AG04450 (cell line): ENCODE measurements around the gene HMG20A. TPM values are rescaled to one million over a fixed set of nuclear protein-coding genes. Genes with fewer than 3 reads are reported as not detected.
"Not testable (repeated sequence)": the region's sequence is repeated elsewhere in the genome, so short reads cannot be mapped to it uniquely, and the experiment has no call there.

ENCODE experiments used
- CTCF ChIA-PET: fragments of 300-600, 350-600 bp; formaldehyde crosslinking; extraction: SDS; loops from one replicate; lab custom pipeline; 2022; ENCODE audit warnings: antibody characterized with exemption, inconsistent platforms; lab: Charles Lee
- POLR2A ChIA-PET: fragments of 350-600 bp; formaldehyde crosslinking; extraction: SDS; loops from one replicate; lab custom pipeline; 2021; ENCODE audit warnings: antibody characterized with exemption, inconsistent platforms; lab: Yijun Ruan, JAX
- DNase-seq: peaks from one replicate; pipeline ENCODE4 v3.0.0-alpha.2; 2011; ENCODE audit warnings: low read depth, low spot score
- H3K27ac ChIP-seq: one replicate; pipeline ENCODE4 v1.5.1; 2012; ENCODE audit warnings: low read depth, low read length, control low read depth
- H3K27me3 ChIP-seq: one replicate; pipeline ENCODE4 v1.6.0; 2012; ENCODE audit warnings: low read length; ENCODE audit not compliant: control insufficient read depth, insufficient read depth
- H3K4me3 ChIP-seq: 2 replicates; pipeline ENCODE4 v1.5.1; 2011; ENCODE audit warnings: mild to moderate bottlenecking, low read depth, low read length, control low read depth
- H3K9me3 ChIP-seq: 2 replicates; pipeline ENCODE4 v1.5.1; 2012; ENCODE audit warnings: low read length; ENCODE audit not compliant: control insufficient read depth, insufficient read depth
- polyA plus RNA-seq: library from polyadenylated mRNA; depleted of rRNA; stranded (reverse); fragments of >200 nt; gene quantifications from 2 replicates; pipeline ENCODE4 v1.2.3, GENCODE V29; 2011
- TF ChIP-seq, protein P1 (sequence below): IDR thresholded peaks from 2 replicates; pipeline ENCODE4 v1.5.1; 2011; ENCODE audit warnings: low read depth, low read length, control low read depth, inconsistent platforms

HMG20A gene
- polyA plus RNA-seq, 1 experiment, result 62.5 TPM

DNA sequence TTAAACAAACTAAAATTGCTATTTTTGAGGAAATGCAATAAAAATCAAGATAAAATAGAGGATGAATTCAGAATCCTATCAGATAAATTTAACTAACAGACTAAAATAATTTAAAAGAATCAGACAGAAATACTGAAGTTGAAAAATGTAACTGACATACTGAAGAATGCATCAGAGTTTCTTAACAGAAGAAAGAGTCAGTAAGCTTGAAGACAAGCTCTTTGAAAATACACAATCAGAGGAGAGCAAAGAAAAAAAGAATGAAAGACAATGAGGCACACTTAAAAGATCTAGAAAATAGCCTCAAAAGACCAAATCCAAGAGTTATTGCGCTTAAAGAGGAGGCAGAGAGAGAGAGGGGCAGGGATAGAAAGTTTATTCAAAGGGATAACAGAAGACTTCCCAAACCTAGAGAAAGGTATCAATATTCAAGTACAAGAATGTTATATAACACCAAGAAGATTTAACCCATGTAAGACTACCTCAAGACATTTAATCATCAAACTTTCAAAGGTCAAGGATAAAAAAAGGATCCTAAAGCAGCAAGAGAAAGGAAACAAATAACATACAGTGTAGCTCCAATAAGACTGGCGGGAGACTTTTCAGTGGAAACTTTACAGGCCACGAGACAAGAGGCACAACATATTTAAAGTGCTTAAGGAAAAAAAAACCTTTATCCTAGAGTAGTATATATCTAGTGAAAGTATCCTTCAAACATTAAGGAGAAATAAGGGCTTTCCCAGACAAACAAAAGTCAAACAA, 25.5 kb upstream of the HMG20A start:
- POLR2A ChIA-PET, result no interaction called here
- Histone ChIP-seq H3K9me3 (no peaks in the 10 kb centered on the region), H3K4me3 (no peak overlapping the region), H3K27ac (no peak overlapping the region), H3K27me3 (no peaks in the 10 kb centered on the region)
- TF ChIP-seq, protein P1, sequence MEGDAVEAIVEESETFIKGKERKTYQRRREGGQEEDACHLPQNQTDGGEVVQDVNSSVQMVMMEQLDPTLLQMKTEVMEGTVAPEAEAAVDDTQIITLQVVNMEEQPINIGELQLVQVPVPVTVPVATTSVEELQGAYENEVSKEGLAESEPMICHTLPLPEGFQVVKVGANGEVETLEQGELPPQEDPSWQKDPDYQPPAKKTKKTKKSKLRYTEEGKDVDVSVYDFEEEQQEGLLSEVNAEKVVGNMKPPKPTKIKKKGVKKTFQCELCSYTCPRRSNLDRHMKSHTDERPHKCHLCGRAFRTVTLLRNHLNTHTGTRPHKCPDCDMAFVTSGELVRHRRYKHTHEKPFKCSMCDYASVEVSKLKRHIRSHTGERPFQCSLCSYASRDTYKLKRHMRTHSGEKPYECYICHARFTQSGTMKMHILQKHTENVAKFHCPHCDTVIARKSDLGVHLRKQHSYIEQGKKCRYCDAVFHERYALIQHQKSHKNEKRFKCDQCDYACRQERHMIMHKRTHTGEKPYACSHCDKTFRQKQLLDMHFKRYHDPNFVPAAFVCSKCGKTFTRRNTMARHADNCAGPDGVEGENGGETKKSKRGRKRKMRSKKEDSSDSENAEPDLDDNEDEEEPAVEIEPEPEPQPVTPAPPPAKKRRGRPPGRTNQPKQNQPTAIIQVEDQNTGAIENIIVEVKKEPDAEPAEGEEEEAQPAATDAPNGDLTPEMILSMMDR, result no peak
- CTCF ChIA-PET, result no interaction called here
- no peak for DNase-seq

DNA sequence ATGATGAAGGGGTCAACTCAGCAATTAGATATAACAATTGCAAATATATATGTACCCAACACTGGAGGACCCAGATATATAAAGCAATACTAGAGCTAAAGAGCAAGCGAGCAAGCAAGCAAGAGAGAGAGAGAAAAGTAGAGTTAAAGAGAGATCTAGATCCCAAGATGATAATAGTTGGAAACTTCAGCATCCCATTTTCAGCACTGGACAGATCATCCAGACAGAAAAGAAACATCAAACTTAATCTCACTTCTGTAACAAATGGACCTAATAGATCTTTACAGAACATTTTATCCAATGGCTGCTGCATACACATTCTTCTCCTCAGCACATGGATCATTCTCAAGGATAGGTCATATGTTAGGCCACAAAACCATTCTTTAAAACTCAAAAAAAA, 24.0 kb upstream of the HMG20A start:
- Histone ChIP-seq H3K9me3 (no peaks in the 10 kb centered on the region), H3K27me3 (no peaks in the 10 kb centered on the region), H3K27ac (no peak overlapping the region), H3K4me3 (no peak overlapping the region)
- POLR2A ChIA-PET, result no interaction called here
- CTCF ChIA-PET, result no interaction called here
- TF ChIP-seq, protein P1, result no peak
- DNase-seq, result no peak

DNA sequence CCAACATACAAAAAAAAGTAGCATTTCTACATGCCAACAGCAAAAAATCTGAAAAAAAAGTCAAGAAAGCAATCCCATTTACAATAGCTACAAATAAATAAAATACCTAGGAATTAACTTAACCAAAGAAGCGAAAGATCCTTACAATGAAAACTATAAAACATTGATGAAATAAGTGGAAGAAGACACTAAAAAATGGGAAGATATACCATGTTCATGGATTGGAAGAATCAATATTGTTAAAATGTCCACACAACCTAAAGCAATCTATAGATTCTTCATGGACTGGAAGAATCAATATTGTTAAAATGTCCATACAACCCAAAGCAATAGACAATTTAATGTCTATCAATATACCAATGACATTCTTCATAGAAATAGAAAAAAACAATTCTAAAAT, 21.8 kb upstream of the HMG20A start:
- TF ChIP-seq, protein P1, result no peak
- DNase-seq, result no peak
- Histone ChIP-seq H3K4me3 (no peak overlapping the region), H3K9me3 (no peaks in the 10 kb centered on the region), H3K27ac (no peak overlapping the region), H3K27me3 (no peaks in the 10 kb centered on the region)
- POLR2A ChIA-PET, result no interaction called here
- CTCF ChIA-PET, result no interaction called here

DNA sequence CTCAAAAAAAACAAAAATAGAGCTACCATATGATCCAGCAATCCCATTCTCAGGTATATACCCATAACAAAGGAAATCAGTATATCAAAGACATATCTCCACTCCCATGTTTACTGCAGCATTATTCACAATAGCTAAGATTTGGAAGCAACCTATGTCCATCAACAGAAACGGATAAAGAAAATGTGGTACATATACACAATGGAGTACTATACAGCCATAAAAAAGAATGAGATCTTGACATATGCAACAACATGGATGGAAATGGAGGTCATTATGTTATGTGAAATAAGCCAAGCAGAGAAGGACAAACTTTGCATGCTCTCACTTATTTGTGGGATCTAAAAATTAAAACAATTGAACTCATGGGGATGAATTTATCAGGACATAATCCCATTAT, 20.4 kb upstream of the HMG20A start:
- no peak for DNase-seq
- Histone ChIP-seq H3K9me3 (no peaks in the 10 kb centered on the region), H3K27ac (no peak overlapping the region), H3K4me3 (no peak overlapping the region), H3K27me3 (no peaks in the 10 kb centered on the region)
- ChIA-PET POLR2A (no interaction called here), CTCF (no interaction called here)
- TF ChIP-seq, protein P1, result no peak

DNA sequence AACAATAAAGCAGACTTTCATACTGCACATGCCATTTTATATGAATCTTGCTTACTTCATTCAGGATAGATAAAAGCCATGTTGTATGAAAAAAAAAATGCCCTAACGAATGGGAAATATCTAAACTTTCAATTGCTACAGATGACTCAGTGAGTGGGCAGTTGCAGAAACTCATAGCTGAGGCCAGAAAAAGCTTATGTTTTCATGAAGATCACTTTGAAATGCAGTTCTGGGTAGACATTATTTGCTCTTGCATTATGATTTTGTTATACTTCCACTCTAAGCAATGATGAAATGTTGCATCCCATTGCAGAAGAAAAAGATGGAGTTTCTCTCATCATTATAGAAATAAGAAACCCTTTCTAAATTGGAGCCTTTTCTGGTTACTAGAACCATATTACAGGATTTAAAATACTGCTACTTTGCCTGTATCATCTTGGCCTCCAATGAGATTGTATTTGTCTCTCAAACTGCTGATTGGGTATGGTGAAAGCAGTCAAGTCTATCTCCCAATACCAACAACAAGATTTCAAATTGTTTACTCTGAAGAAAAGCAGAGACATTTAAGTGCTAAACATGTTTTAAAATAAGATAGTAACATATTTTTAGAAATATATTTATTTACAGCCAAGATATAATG, 17.8 kb upstream of the HMG20A start:
- Histone ChIP-seq H3K9me3 (no peaks in the 10 kb centered on the region), H3K27ac (peak overlapping the region; percentile 78), H3K27me3 (no peaks in the 10 kb centered on the region), H3K4me3 (peak overlapping the region; percentile 17; the same call in 1 of the 2 replicates)
- TF ChIP-seq, protein P1, result no peak
- ChIA-PET POLR2A (no interaction called here), CTCF (interaction anchor here (1.0 kb wide), 1 partner anchor 140 kb away, joined by 4 read pairs; no protein-coding TSS in a partner anchor)
- peak; percentile 64 for DNase-seq

DNA sequence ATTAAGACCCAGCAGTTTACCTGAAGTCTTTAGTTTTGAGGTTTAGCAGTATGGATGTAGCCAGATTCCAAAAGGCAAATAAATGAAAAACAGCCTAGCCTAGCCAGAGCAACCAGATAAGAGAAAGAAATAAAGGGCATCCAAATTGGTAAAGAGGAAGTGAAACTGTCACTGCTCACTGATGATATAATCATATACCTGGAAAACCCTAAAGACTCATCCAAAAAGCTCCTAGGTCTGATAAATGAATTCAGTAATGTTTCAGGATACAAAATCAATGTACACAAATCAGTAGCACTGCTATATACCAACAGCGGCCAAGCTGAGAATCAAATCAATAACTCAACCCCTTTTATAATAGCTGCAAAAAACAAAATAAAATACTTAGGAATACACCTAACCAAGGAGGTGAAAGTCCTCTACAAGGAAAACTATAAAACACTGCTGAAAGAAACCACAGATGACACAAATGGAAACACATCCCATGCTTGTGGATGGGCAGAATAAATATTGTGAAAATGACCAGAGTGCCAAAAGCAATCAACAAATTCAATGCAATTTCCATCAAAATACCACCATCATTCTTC, 14.4 kb upstream of the HMG20A start:
- H3K27ac ChIP-seq, H3K9me3 ChIP-seq, CTCF ChIA-PET, DNase-seq, POLR2A ChIA-PET, H3K4me3 ChIP-seq, H3K27me3 ChIP-seq: not testable (repeated sequence)
